ENCODE data around the gene LUZP2. TPM values are rescaled to one million over a fixed set of nuclear protein-coding genes. Genes with fewer than 3 reads are reported as not detected.

LUZP2 gene
- total and polyA plus RNA-seq, 2 of the 8 experiments (the other 6 are each of a cell fraction or from before 2014, with no cell fraction given), result 0.79 to 1.5 TPM

GRCh38 chr11:24844406-24844805, 347.6 kb downstream of the LUZP2 start:
- FAIRE-seq (no peak), DNase-seq (ENCODE audit: low read depth in 1 of 2, low spot score in 2 of 2) (no peak)
- Histone ChIP-seq H3K18ac (ENCODE audit: extremely low read depth, low read length) (no peak overlapping the region), H3K14ac (ENCODE audit: insufficient read length) (no peak overlapping the region), H3K36me3 (ENCODE audit: control insufficient read depth in 2 of 4, insufficient read depth in 4 of 4, low read length in 3 of 4) (no peaks in the 10 kb centered on the region), H3K9me3 (ENCODE audit: insufficient read depth in 2 of 2, low read depth in 1 of 2, low read length in 1 of 2) (no peaks in the 10 kb centered on the region), H2BK120ac (replicated peaks; ENCODE audit: low read depth, low read length) (no peak overlapping the region), H3K23me2 (ENCODE audit: low read depth, low read length) (no peaks in the 10 kb centered on the region), H3K4ac (replicated peaks; ENCODE audit: insufficient read length, low read depth, low read length) (no peak overlapping the region), H3K56ac (replicated peaks; ENCODE audit: insufficient read length, low read depth, low read length) (no peak overlapping the region), H3K27me3 (replicated peaks in 1 of 4; ENCODE audit: control insufficient read depth in 3 of 4, extremely low read depth in 1 of 4, insufficient read depth in 3 of 4, low read length in 3 of 4) (no peaks in the 10 kb centered on the region), H2BK5ac (ENCODE audit: low read depth, low read length) (no peak overlapping the region), H3K79me1 (ENCODE audit: low read depth, low read length) (no peaks in the 10 kb centered on the region), H4K8ac (ENCODE audit: extremely low read depth, insufficient read depth, low read length) (no peak overlapping the region), H3K4me1 (replicated peaks in 1 of 4; ENCODE audit: control insufficient read depth in 3 of 4, insufficient read depth in 4 of 4, low read length in 3 of 4) (no peaks in the 10 kb centered on the region), H3K79me2 (ENCODE audit: control insufficient read depth in 1 of 2, insufficient read depth in 2 of 2, low read length in 2 of 2) (no peaks in the 10 kb centered on the region), H2AK5ac (ENCODE audit: low read depth, low read length) (no peak overlapping the region), H4K20me1 (replicated peaks in 1 of 2; ENCODE audit: control insufficient read depth in 1 of 2, insufficient read depth in 2 of 2, low read length in 2 of 2) (no peaks in the 10 kb centered on the region), H2BK12ac (ENCODE audit: low read depth, low read length) (no peak overlapping the region), H3K4me3 (ENCODE audit: extremely low read depth in 1 of 4, insufficient read depth in 2 of 4, low read depth in 3 of 4, low read length in 4 of 4) (no peak overlapping the region), H4K91ac (replicated peaks; ENCODE audit: insufficient read length, low read length) (no peak overlapping the region), H2AFZ (ENCODE audit: low read length) (no peak overlapping the region), H3K27ac (ENCODE audit: low read depth, low read length) (no peak overlapping the region), H4K5ac (ENCODE audit: insufficient read length, low read depth, low read length) (no peak overlapping the region), H3K23ac (ENCODE audit: insufficient read length) (no peak overlapping the region), H2BK15ac (ENCODE audit: low read length) (no peak overlapping the region), H2BK20ac (ENCODE audit: low read length) (no peak overlapping the region), H3K9ac (replicated peaks in 1 of 4; ENCODE audit: extremely low read depth in 1 of 4, low read depth in 3 of 4, low read length in 3 of 4) (no peak overlapping the region), H3K4me2 (ENCODE audit: insufficient read depth in 1 of 2, low read depth in 2 of 2, low read length in 2 of 2) (no peak overlapping the region)
- CTCF ChIA-PET (ENCODE audit: partially characterized antibody), result interaction anchor here (0.5 to 1.0 kb wide), 2 partner anchors 14 to 139 kb away, joined by 3 read pairs; no protein-coding TSS in a partner anchor
- POLR2A ChIA-PET (ENCODE audit: partially characterized antibody), result no interaction called here
- 100% methylated on average over 1 of the region's 1 CpG; no CpG with 5 or more reads in 1 of the 2 experiments for WGBS, 2 experiments (ENCODE audit: extremely low coverage in 1 of 2, insufficient coverage in 1 of 2, insufficient read length in 1 of 2, insufficient replicate concordance in 2 of 2, low coverage in 1 of 2, low lambda C conversion rate in 2 of 2, missing lambda C conversion rate in 1 of 2)
- no peak for TF ChIP-seq E2F6 (IDR thresholded peaks at IDR 0.05)
- no peak for TF ChIP-seq ATF3 (IDR thresholded peaks at IDR 0.05; ENCODE audit: insufficient read depth, low read depth, low read length)
- no peak for TF ChIP-seq RAD21 (IDR thresholded peaks at IDR 0.05 in 1 of 2, conservative IDR thresholded peaks at IDR 0.05 in 1 of 2; ENCODE audit: low read depth in 2 of 2, low read length in 2 of 2)
- no peak for TF ChIP-seq GABPA (IDR thresholded peaks at IDR 0.05; ENCODE audit: borderline replicate concordance, insufficient read depth, low read length)
- TF ChIP-seq TAF1 (IDR thresholded peaks at IDR 0.05; ENCODE audit: low read depth, low read length), result no peak
- TF ChIP-seq TBP (IDR thresholded peaks at IDR 0.05; ENCODE audit: low read depth, low read length), result no peak
- TF ChIP-seq CTCF (IDR thresholded peaks at IDR 0.05; ENCODE audit: control extremely low read depth in 1 of 3, insufficient read depth in 1 of 3, low read depth in 1 of 3, low read length in 3 of 3), result no peak
- no peak for TF ChIP-seq RNF2 (IDR thresholded peaks at IDR 0.05; ENCODE audit: borderline replicate concordance, low read depth, low read length, missing control alignments, poor library complexity, severe bottlenecking)
- no peak for TF ChIP-seq RXRA (IDR thresholded peaks at IDR 0.05; ENCODE audit: insufficient read depth, low read depth, low read length)

All from H1 (cell line).